Transverse colon (tissue), 4 donors: ENCODE data around the gene ACTR1B.

ENCODE experiments used
- CTCF ChIP-seq, 5 experiments: fragments of 200-600 bp in 3 of 5; fragments of 450-650 bp in 2 of 5; sonication (generic) in 3 of 5; IDR thresholded peaks; 1 replicate in 2 of 5; 2 replicates in 3 of 5; pipeline ENCODE4 v1.5.1; 2016 to 2017; ENCODE audit warnings: antibody characterized with exemption in 5 of 5, inconsistent platforms in 3 of 5, mild to moderate bottlenecking in 2 of 5, moderate library complexity in 1 of 5
- EP300 ChIP-seq: sonication (generic); formaldehyde crosslinking; IDR thresholded peaks from one replicate; pipeline ENCODE4 v1.6.1; 2017; ENCODE audit warnings: antibody characterized with exemption, low read depth
- POLR2A ChIP-seq: fragments of 450-650 bp; IDR thresholded peaks from one replicate; pipeline ENCODE4 v1.6.1; 2016; ENCODE audit warnings: antibody characterized with exemption, mild to moderate bottlenecking, moderate library complexity
- POLR2AphosphoS5 ChIP-seq, 3 donors: sonication (generic); formaldehyde crosslinking; IDR thresholded peaks; one replicate each; pipeline ENCODE4 v1.6.1; 2016; ENCODE audit warnings: antibody characterized with exemption in 3 of 3

GRCh38 chr2:97644023-97644717 is 19.7 kb downstream of the ACTR1B start:
- TF ChIP-seq POLR2AphosphoS5 (IDR thresholded peaks at IDR 0.05): no peak
- no peak for TF ChIP-seq POLR2A
- no peak for TF ChIP-seq CTCF (IDR thresholded peaks at IDR 0.05)
- TF ChIP-seq EP300: no peak
